Inflammatory macrophage treated with lipopolysaccharide for 4 hours (primary cell): ENCODE results near the gene KLF13.

ENCODE experiments used
- DNase-seq: peaks from one replicate; pipeline ENCODE4 v3.0.0-alpha.2; 2020

The KLF13 gene

GRCh38 chr15:31333820-31334219 lies 7.2 kb downstream of the KLF13 start:
- DNase-seq, result no peak

GRCh38 chr15:31335989-31336592 lies 9.5 kb downstream of the KLF13 start:
- no peak for DNase-seq

GRCh38 chr15:31336593-31337295 lies 10.1 kb downstream of the KLF13 start:
- no peak for DNase-seq

- DNase-seq, result no peak
Observed at GRCh38 chr15:31337352-31338031, 10.9 kb downstream of the KLF13 start.

GRCh38 chr15:31338318-31338878 lies 11.8 kb downstream of the KLF13 start:
- no peak for DNase-seq

- peak; percentile 96 for DNase-seq
Observed at GRCh38 chr15:31338879-31339557, 12.4 kb downstream of the KLF13 start.

- no peak for DNase-seq
Observed at GRCh38 chr15:31339558-31339895, 12.9 kb downstream of the KLF13 start.

- no peak for DNase-seq
Observed at GRCh38 chr15:31340047-31340446, 13.4 kb downstream of the KLF13 start.

- DNase-seq, result no peak
Observed at GRCh38 chr15:31340592-31340991, 14.0 kb downstream of the KLF13 start.

- no peak for DNase-seq
Observed at GRCh38 chr15:31341071-31341470, 14.4 kb downstream of the KLF13 start.

GRCh38 chr15:31341496-31342195 lies 15.0 kb downstream of the KLF13 start:
- DNase-seq, result no peak

GRCh38 chr15:31342381-31342780 lies 15.7 kb downstream of the KLF13 start:
- no peak for DNase-seq

GRCh38 chr15:31342781-31343626 lies 16.4 kb downstream of the KLF13 start:
- DNase-seq, result no peak

GRCh38 chr15:31343831-31344230 lies 17.2 kb downstream of the KLF13 start:
- DNase-seq, result no peak

GRCh38 chr15:31344266-31344665 lies 17.6 kb downstream of the KLF13 start:
- no peak for DNase-seq

- no peak for DNase-seq
Observed at GRCh38 chr15:31344823-31345605, 18.4 kb downstream of the KLF13 start.

GRCh38 chr15:31345606-31346366 lies 19.2 kb downstream of the KLF13 start:
- DNase-seq, result no peak

GRCh38 chr15:31346367-31347066 lies 19.9 kb downstream of the KLF13 start:
- DNase-seq, result no peak
